Stomach (tissue), 9 donors: ENCODE measurements around the gene TNRC6B. TPM values are rescaled to one million over a fixed set of nuclear protein-coding genes. Genes with fewer than 3 reads are reported as not detected.

Experiments used
- DNase-seq, 2 donors: peaks; one replicate each; pipeline versions ENCODE4 v3.0.0 to v3.0.0-alpha.2; 2013 to 2019
- H3K27ac ChIP-seq, 5 donors: fragments of 200-600 bp in 4 of 5; sonication (generic) in 4 of 5; one replicate each; pipeline ENCODE4 v1.5.1; 2013 to 2019; ENCODE audit warnings: mild to moderate bottlenecking in 1 of 5, moderate library complexity in 1 of 5
- H3K27me3 ChIP-seq, 3 donors: fragments of 200-600 bp; sonication (generic); one replicate each; pipeline ENCODE4 v1.5.1; 2017 to 2019; ENCODE audit warnings: mixed run types in 1 of 3
- H3K36me3 ChIP-seq, 4 donors: fragments of 200-600 bp; sonication (generic); 1 replicate in 3 of 4; 2 replicates in 1 of 4; pipeline ENCODE4 v1.5.1; 2016 to 2019
- H3K4me1 ChIP-seq, 4 donors: fragments of 200-600 bp; sonication (generic); one replicate each; pipeline ENCODE4 v1.5.1; 2016 to 2019
- H3K4me3 ChIP-seq, 4 donors: fragments of 200-600 bp; sonication (generic) in 3 of 4; one replicate each; pipeline ENCODE4 v1.5.1; 2016 to 2019; ENCODE audit warnings: mild to moderate bottlenecking in 1 of 4
- H3K9me3 ChIP-seq, 4 donors: fragments of 200-600 bp; sonication (generic); one replicate each; pipeline ENCODE4 v1.5.1; 2016 to 2019
- CTCF ChIP-seq, 7 experiments: fragments of 450-650 bp in 4 of 7; fragments of 200-600 bp in 3 of 7; sonication (generic) in 3 of 7; IDR thresholded peaks; one replicate each; pipeline ENCODE4 v1.5.1; 2016 to 2019; ENCODE audit warnings: antibody characterized with exemption in 7 of 7, control low read depth in 2 of 7, mild to moderate bottlenecking in 1 of 7
- EP300 ChIP-seq: sonication (generic); formaldehyde crosslinking; IDR thresholded peaks from one replicate; pipeline ENCODE4 v1.6.1; 2017; ENCODE audit warnings: antibody characterized with exemption
- POLR2A ChIP-seq, 4 donors: fragments of 450-650 bp; IDR thresholded peaks; one replicate each; pipeline ENCODE4 v1.6.1; 2016; ENCODE audit warnings: antibody characterized with exemption in 4 of 4, control low read depth in 2 of 4, mild to moderate bottlenecking in 1 of 4, moderate library complexity in 1 of 4
- POLR2AphosphoS5 ChIP-seq, 3 donors: sonication (generic); formaldehyde crosslinking; IDR thresholded peaks; one replicate each; pipeline ENCODE4 v1.6.1; 2016; ENCODE audit warnings: antibody characterized with exemption in 3 of 3
- WGBS, 5 donors: extraction: QIAGEN DNeasy Blood & Tissue Kit in 3 of 5; methylation state at CpG; one replicate each; pipeline versions ENCODE4 v1.1.5 to v1.1.7; 2013 to 2018; 5-methylcytosine and 5-hydroxymethylcytosine counted together
- intact Hi-C: fragments of 100-400 bp; cut with DNase I; formaldehyde crosslinking; loops from one replicate; pipeline ENCODE4 v1.15.1; 2023; ENCODE audit warnings: low total_unique reads
- polyA plus RNA-seq, 3 donors: library from polyadenylated mRNA; stranded (reverse); fragments of 200-250 nt; gene quantifications; one replicate each; pipeline ENCODE4 v1.2.3, GENCODE V29; 2013
- total RNA-seq, 5 donors: library from RNA; depleted of rRNA; stranded (reverse); fragments of >200 nt; gene quantifications; one replicate each; pipeline versions ENCODE4 v1.1.0 to v1.2.3, GENCODE V29; 2014 to 2016
- donor health status: healthy with polysubstance abuse.
- donor health status: Bipolar disorder and iron deficiency.
- donor health status: healthy.

The TNRC6B gene
- total and polyA plus RNA-seq, 8 donors, result 0.88 to 316 (median 18.0) TPM

GRCh38 chr22:40323681-40324171 lies 146.0 kb downstream of the TNRC6B start:
- WGBS, 5 donors, result 62 to 81% (median 75%) methylated on average over 8 of the region's 8 CpGs

GRCh38 chr22:40324468-40325305 lies 147.0 kb downstream of the TNRC6B start:
- H3K27ac ChIP-seq, result peak overlapping the region; percentile 39 to 61 (median 53)
- H3K36me3 ChIP-seq, result peaks cover 33 to 74% (median 63%) of the 10 kb centered on the region in 4 donors
- TF ChIP-seq CTCF (IDR thresholded peaks at IDR 0.05), result no peak
- peak in 1 of 3 donors; percentile 62 for TF ChIP-seq POLR2AphosphoS5 (IDR thresholded peaks at IDR 0.05)
- H3K4me3 ChIP-seq, result no peak overlapping the region
- DNase-seq, result peak; percentile 36 to 46
- H3K27me3 ChIP-seq, result no peaks in the 10 kb centered on the region
- intact Hi-C loops, result no loop called here
- peaks cover 0 to 19% (median 4%) of the 10 kb centered on the region in 4 donors for H3K4me1 ChIP-seq
- 64 to 85% (median 75%) methylated on average over 19 of the region's 19 CpGs for WGBS, 5 donors
- H3K9me3 ChIP-seq, result no peaks in the 10 kb centered on the region

More at GRCh38 chr22:40323681-40324171, 146.0 kb downstream of the TNRC6B start:
- Histone ChIP-seq H3K9me3 (no peaks in the 10 kb centered on the region), H3K27ac (peak overlapping the region; percentile 11 to 61 (median 41)), H3K4me3 (no peak overlapping the region), H3K4me1 (peaks cover 0 to 19% (median 4%) of the 10 kb centered on the region in 4 donors), H3K27me3 (no peaks in the 10 kb centered on the region), H3K36me3 (peaks cover 33 to 77% (median 71%) of the 10 kb centered on the region in 4 donors)
- DNase-seq, result peak in 1 of 2 donors; percentile 70
- intact Hi-C loops, result no loop called here
- TF ChIP-seq CTCF (IDR thresholded peaks at IDR 0.05), result no peak
- TF ChIP-seq EP300, result no peak
- TF ChIP-seq POLR2AphosphoS5 (IDR thresholded peaks at IDR 0.05), result no peak
- TF ChIP-seq POLR2A (IDR thresholded peaks at IDR 0.05), result no peak

GRCh38 chr22:40325315-40325714 lies 147.6 kb downstream of the TNRC6B start:
- Histone ChIP-seq H3K9me3 (no peaks in the 10 kb centered on the region), H3K4me3 (no peak overlapping the region), H3K36me3 (peaks cover 33 to 71% (median 59%) of the 10 kb centered on the region in 4 donors), H3K4me1 (peaks cover 0 to 19% (median 4%) of the 10 kb centered on the region in 4 donors), H3K27ac (peak overlapping the region; percentile 7 to 53 (median 27)), H3K27me3 (no peaks in the 10 kb centered on the region)
- no peak for TF ChIP-seq EP300
- TF ChIP-seq POLR2AphosphoS5 (IDR thresholded peaks at IDR 0.05), result no peak
- no peak for TF ChIP-seq CTCF (IDR thresholded peaks at IDR 0.05)
- no peak for TF ChIP-seq POLR2A (IDR thresholded peaks at IDR 0.05)
- WGBS, 5 donors, result 87 to 100% (median 91%) methylated on average over 6 of the region's 6 CpGs
- intact Hi-C loops, result no loop called here
- DNase-seq, result no peak

- Histone ChIP-seq H3K4me3 (no peak overlapping the region), H3K4me1 (peaks cover 0 to 19% (median 6%) of the 10 kb centered on the region in 4 donors), H3K27me3 (no peaks in the 10 kb centered on the region), H3K27ac (peak overlapping the region in 3 of 5 donors; percentile 16 to 43 (median 25)), H3K9me3 (no peaks in the 10 kb centered on the region), H3K36me3 (peaks cover 17 to 59% (median 47%) of the 10 kb centered on the region in 4 donors)
- WGBS, 5 donors, result 55 to 61% (median 57%) methylated on average over 10 of the region's 10 CpGs
- TF ChIP-seq EP300 (no peak), POLR2AphosphoS5 (IDR thresholded peaks at IDR 0.05) (no peak), CTCF (IDR thresholded peaks at IDR 0.05) (no peak), POLR2A (IDR thresholded peaks at IDR 0.05) (no peak)
- intact Hi-C loops, result no loop called here
- DNase-seq, result peak in 1 of 2 donors; percentile 48
Measured at GRCh38 chr22:40326905-40327735, 149.4 kb downstream of the TNRC6B start.
